LNCAP (cell line): ENCODE results near the gene CNDP2.

Experiments used
- CTCF ChIP-seq: fragments of 450-650 bp; IDR thresholded peaks from 2 replicates; pipeline ENCODE4 v1.5.1; 2017; ENCODE audit warnings: mild to moderate bottlenecking

The CNDP2 gene

DNA sequence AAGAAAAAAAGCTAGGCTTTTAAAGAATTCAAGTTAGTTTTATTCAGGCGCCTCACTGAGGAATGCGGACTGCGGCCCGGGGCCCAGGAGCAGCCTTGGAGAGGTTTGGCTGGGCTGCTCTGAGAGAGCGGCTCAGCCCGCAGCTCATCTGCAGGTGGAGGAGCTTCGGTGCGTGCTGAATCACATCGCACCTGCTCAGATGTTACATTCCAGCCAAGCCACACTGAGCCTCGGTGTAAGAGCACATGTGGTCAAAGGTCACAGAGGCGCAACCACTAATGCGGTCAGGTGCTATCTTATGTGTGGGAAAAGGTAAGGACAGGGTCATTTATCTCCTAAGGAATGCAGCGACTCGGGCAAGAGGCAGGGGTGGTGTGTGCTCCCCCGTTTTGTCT, 21.1 kb downstream of the CNDP2 start:
- TF ChIP-seq CTCF: no peak

GRCh38 chr18:74518456-74519295, 22.5 kb downstream of the CNDP2 start:
- no peak for TF ChIP-seq CTCF

GRCh38 chr18:74519320-74520095, 23.3 kb downstream of the CNDP2 start:
- no peak for TF ChIP-seq CTCF

- no peak for TF ChIP-seq CTCF
These were observed 24.1 kb downstream of the CNDP2 start for GRCh38 chr18:74520096-74520833.

- TF ChIP-seq CTCF: no peak
These were observed 25.0 kb downstream of the CNDP2 start for GRCh38 chr18:74521068-74521725.

- TF ChIP-seq CTCF: no peak
These were observed 26.7 kb downstream of the CNDP2 start for GRCh38 chr18:74522635-74523548.
